ENCODE results near the gene SCCPDH. TPM values are rescaled to one million over a fixed set of nuclear protein-coding genes. Genes with fewer than 3 reads are reported as not detected.
A peak's percentile ranks its signal among the peaks of the same experiment; 100 is the strongest.

The SCCPDH gene
- total and polyA plus RNA-seq, 2 of the 13 experiments (the other 11 are each of a cell fraction or from before 2014, with no cell fraction given), result 36.7 to 62.3 TPM

DNA sequence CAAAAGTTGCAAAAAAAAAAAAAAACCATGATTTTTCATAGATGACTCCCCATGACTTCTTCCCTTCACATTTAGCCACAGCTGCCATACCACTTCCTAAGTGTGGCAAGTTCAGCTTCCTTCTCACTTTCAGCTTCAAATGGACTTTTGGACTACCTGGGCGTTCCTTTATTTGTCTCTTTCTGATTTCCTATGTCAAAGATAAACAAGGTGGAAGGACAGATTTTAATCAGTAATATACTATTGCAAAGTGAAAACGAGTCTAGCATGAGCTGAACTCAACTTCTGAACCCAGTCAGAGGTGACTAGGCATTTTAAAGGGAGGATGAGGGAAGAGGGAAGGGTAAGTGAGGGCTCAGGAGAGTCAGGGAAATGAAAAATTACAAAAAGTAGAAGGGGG lies 14.4 kb upstream of the SCCPDH start (continued):
- TF ChIP-seq BCL6 (CRISPR knock-in tag; IDR thresholded peaks at IDR 0.05) (peak; percentile 52; the same call in 1 of the 2 replicates), ZNF441 (CRISPR knock-in tag; IDR thresholded peaks at IDR 0.05; ENCODE audit: borderline replicate concordance) (0 out of 2 replicates have a peak, but pooled peaks have one; percentile 43), RBM39 (IDR thresholded peaks at IDR 0.05; ENCODE audit: low read depth, low read length, poor library complexity, severe bottlenecking) (no peak), HDAC2 (CRISPR knock-in tag; IDR thresholded peaks at IDR 0.05) (peak; percentile 87), ZFP82 (CRISPR knock-in tag; IDR thresholded peaks at IDR 0.05; ENCODE audit: borderline replicate concordance) (no peak), LCORL (IDR thresholded peaks at IDR 0.05) (no peak), LCORL (CRISPR knock-in tag; IDR thresholded peaks at IDR 0.05) (no peak), CEBPG (CRISPR knock-in tag; IDR thresholded peaks at IDR 0.05) (peak; percentile 64), SIN3A (IDR thresholded peaks at IDR 0.05; ENCODE audit: borderline replicate concordance, low read depth, low read length) (no peak), REPIN1 (CRISPR knock-in tag; IDR thresholded peaks at IDR 0.05; ENCODE audit: borderline replicate concordance, low read depth) (no peak), RARA (CRISPR knock-in tag; IDR thresholded peaks at IDR 0.05) (peak; percentile 77), JDP2 (CRISPR knock-in tag; IDR thresholded peaks at IDR 0.05; ENCODE audit: borderline replicate concordance) (no peak), ZNF569 (CRISPR knock-in tag; IDR thresholded peaks at IDR 0.05; ENCODE audit: borderline replicate concordance) (no peak), REL (CRISPR knock-in tag; conservative IDR thresholded peaks at IDR 0.05) (no peak), ZNF143 (CRISPR knock-in tag; IDR thresholded peaks at IDR 0.05) (no peak), PHF5A (CRISPR knock-in tag; IDR thresholded peaks at IDR 0.05; ENCODE audit: low read depth, unreplicated experiment) (peak; percentile 33), ZEB1 (IDR thresholded peaks at IDR 0.05; ENCODE audit: insufficient replicate concordance, low read depth) (peak; percentile 83), ZNF598 (CRISPR knock-in tag; IDR thresholded peaks at IDR 0.05; ENCODE audit: borderline replicate concordance) (no peak), NCOA5 (CRISPR knock-in tag; IDR thresholded peaks at IDR 0.05) (no peak), ZBTB7A (CRISPR knock-in tag; IDR thresholded peaks at IDR 0.05) (no peak), ZNF652 (CRISPR knock-in tag; IDR thresholded peaks at IDR 0.05; ENCODE audit: borderline replicate concordance, low read depth) (0 out of 2 replicates have a peak, but pooled peaks have one; percentile 10), ZNF740 (CRISPR knock-in tag; IDR thresholded peaks at IDR 0.05) (no peak), PCBP1 (IDR thresholded peaks at IDR 0.05; ENCODE audit: borderline replicate concordance, low read depth, low read length) (no peak), KAT8 (CRISPR knock-in tag; IDR thresholded peaks at IDR 0.05) (0 out of 2 replicates have a peak, but pooled peaks have one; percentile 37)
- TF ChIP-seq, protein P1, sequence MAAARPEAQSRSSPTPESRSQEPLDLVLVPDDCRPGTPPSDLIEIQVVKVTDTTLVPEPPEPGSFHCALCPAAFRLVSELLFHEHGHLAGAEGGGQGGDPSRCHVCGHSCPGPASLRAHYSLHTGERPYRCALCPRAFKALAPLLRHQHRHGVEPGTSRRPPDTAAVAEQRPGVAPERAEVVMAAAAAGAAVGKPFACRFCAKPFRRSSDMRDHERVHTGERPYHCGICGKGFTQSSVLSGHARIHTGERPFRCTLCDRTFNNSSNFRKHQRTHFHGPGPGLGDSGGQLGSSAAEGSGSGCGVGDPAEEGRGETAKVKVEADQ (CRISPR knock-in tag; IDR thresholded peaks at IDR 0.05; ENCODE audit: borderline replicate concordance), result no peak
- TF ChIP-seq, protein P2, sequence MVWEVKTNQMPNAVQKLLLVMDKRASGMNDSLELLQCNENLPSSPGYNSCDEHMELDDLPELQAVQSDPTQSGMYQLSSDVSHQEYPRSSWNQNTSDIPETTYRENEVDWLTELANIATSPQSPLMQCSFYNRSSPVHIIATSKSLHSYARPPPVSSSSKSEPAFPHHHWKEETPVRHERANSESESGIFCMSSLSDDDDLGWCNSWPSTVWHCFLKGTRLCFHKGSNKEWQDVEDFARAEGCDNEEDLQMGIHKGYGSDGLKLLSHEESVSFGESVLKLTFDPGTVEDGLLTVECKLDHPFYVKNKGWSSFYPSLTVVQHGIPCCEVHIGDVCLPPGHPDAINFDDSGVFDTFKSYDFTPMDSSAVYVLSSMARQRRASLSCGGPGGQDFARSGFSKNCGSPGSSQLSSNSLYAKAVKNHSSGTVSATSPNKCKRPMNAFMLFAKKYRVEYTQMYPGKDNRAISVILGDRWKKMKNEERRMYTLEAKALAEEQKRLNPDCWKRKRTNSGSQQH (CRISPR knock-in tag; IDR thresholded peaks at IDR 0.05; ENCODE audit: low read depth), result no peak
- TF ChIP-seq, protein P3, sequence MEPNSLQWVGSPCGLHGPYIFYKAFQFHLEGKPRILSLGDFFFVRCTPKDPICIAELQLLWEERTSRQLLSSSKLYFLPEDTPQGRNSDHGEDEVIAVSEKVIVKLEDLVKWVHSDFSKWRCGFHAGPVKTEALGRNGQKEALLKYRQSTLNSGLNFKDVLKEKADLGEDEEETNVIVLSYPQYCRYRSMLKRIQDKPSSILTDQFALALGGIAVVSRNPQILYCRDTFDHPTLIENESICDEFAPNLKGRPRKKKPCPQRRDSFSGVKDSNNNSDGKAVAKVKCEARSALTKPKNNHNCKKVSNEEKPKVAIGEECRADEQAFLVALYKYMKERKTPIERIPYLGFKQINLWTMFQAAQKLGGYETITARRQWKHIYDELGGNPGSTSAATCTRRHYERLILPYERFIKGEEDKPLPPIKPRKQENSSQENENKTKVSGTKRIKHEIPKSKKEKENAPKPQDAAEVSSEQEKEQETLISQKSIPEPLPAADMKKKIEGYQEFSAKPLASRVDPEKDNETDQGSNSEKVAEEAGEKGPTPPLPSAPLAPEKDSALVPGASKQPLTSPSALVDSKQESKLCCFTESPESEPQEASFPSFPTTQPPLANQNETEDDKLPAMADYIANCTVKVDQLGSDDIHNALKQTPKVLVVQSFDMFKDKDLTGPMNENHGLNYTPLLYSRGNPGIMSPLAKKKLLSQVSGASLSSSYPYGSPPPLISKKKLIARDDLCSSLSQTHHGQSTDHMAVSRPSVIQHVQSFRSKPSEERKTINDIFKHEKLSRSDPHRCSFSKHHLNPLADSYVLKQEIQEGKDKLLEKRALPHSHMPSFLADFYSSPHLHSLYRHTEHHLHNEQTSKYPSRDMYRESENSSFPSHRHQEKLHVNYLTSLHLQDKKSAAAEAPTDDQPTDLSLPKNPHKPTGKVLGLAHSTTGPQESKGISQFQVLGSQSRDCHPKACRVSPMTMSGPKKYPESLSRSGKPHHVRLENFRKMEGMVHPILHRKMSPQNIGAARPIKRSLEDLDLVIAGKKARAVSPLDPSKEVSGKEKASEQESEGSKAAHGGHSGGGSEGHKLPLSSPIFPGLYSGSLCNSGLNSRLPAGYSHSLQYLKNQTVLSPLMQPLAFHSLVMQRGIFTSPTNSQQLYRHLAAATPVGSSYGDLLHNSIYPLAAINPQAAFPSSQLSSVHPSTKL (CRISPR knock-in tag; IDR thresholded peaks at IDR 0.05), result peak; percentile 80

All from HepG2 (cell line).